Measurements from ENCODE around the gene LACTBL1.

Gene LACTBL1

GRCh38 chr1:23019863-23020625, 47.4 kb upstream of the LACTBL1 start:
- peak overlapping the region; percentile 91 for H3K4me2 ChIP-seq (ENCODE audit: low read depth, low read length, poor library complexity, severe bottlenecking)
- H3F3A ChIP-seq (ENCODE audit: insufficient read depth): peaks cover 6% of the 10 kb centered on the region; the same call in 1 of the 2 replicates
- peaks cover 52% of the 10 kb centered on the region for H3K79me2 ChIP-seq (ENCODE audit: insufficient read depth, low read length)
- no peaks in the 10 kb centered on the region for H3K9me3 ChIP-seq (ENCODE audit: insufficient read depth, low read length)
- peaks cover 14% of the 10 kb centered on the region for H3K36me3 ChIP-seq (ENCODE audit: low read length)
- H2AFZ ChIP-seq (ENCODE audit: low read depth, low read length, severe bottlenecking): peak overlapping the region; percentile 67
- peaks cover 14% of the 10 kb centered on the region for H4K20me1 ChIP-seq (ENCODE audit: low read depth, low read length)
- no peaks in the 10 kb centered on the region for H3K27me3 ChIP-seq (ENCODE audit: low read length)
- TF ChIP-seq CTCF (IDR thresholded peaks at IDR 0.05; ENCODE audit: insufficient read depth, low read length, poor library complexity, severe bottlenecking) (no peak), EZH2phosphoT487 (conservative IDR thresholded peaks at IDR 0.05; ENCODE audit: low read length) (no peak)
- H3K9me2 ChIP-seq (replicated peaks; ENCODE audit: insufficient read depth, low read length): no peaks in the 10 kb centered on the region
- H3K4me3 ChIP-seq (ENCODE audit: insufficient read depth, low read length, poor library complexity, severe bottlenecking): peak overlapping the region; percentile 70
- peak overlapping the region; percentile 50 for H3K27ac ChIP-seq (ENCODE audit: low read depth, low read length)
- H3K9ac ChIP-seq (ENCODE audit: low read length): peak overlapping the region; percentile 81

- Histone ChIP-seq H3K9me3 (ENCODE audit: insufficient read depth, low read length) (no peaks in the 10 kb centered on the region), H3K9me2 (replicated peaks; ENCODE audit: insufficient read depth, low read length) (no peaks in the 10 kb centered on the region), H3K79me2 (ENCODE audit: insufficient read depth, low read length) (peaks cover 44% of the 10 kb centered on the region)
Measured at GRCh38 chr1:23019094-23019862, 46.6 kb upstream of the LACTBL1 start, which contains the start of gene KDM1A. Gene KDM1A (plus strand): TSS chr1:23019468. CDS start chr1:23019597, 129 bp downstream.

GRCh38 chr1:23018661-23019093, 46.0 kb upstream of the LACTBL1 start:
- Histone ChIP-seq H3K9me2 (replicated peaks; ENCODE audit: insufficient read depth, low read length) (no peaks in the 10 kb centered on the region), H3K4me3 (ENCODE audit: insufficient read depth, low read length, poor library complexity, severe bottlenecking) (peak overlapping the region; percentile 70), H3F3A (ENCODE audit: insufficient read depth) (peaks cover 6% of the 10 kb centered on the region; the same call in 1 of the 2 replicates), H3K27me3 (ENCODE audit: low read length) (no peaks in the 10 kb centered on the region), H3K79me2 (ENCODE audit: insufficient read depth, low read length) (peaks cover 38% of the 10 kb centered on the region), H3K9me3 (ENCODE audit: insufficient read depth, low read length) (no peaks in the 10 kb centered on the region), H3K4me2 (ENCODE audit: low read depth, low read length, poor library complexity, severe bottlenecking) (peak overlapping the region; percentile 91), H3K27ac (ENCODE audit: low read depth, low read length) (no peak overlapping the region), H3K9ac (ENCODE audit: low read length) (peak overlapping the region; percentile 81), H2AFZ (ENCODE audit: low read depth, low read length, severe bottlenecking) (peak overlapping the region; percentile 86), H4K20me1 (ENCODE audit: low read depth, low read length) (peaks cover 7% of the 10 kb centered on the region), H3K36me3 (ENCODE audit: low read length) (peaks cover 14% of the 10 kb centered on the region)
- no peak for TF ChIP-seq CTCF (IDR thresholded peaks at IDR 0.05; ENCODE audit: insufficient read depth, low read length, poor library complexity, severe bottlenecking)

More at GRCh38 chr1:23019094-23019862, 46.6 kb upstream of the LACTBL1 start, which contains the start of gene KDM1A:
- H3K27ac ChIP-seq (ENCODE audit: low read depth, low read length): peak within 1 kb of the TSS; percentile 50
- peaks cover 10% of the 10 kb centered on the region for H4K20me1 ChIP-seq (ENCODE audit: low read depth, low read length)
- peak within 1 kb of the TSS; percentile 81 for H3K9ac ChIP-seq (ENCODE audit: low read length)
- H3K4me3 ChIP-seq (ENCODE audit: insufficient read depth, low read length, poor library complexity, severe bottlenecking): peak within 1 kb of the TSS; percentile 70
- peak within 1 kb of the TSS; percentile 91 for H3K4me2 ChIP-seq (ENCODE audit: low read depth, low read length, poor library complexity, severe bottlenecking)
- peak within 1 kb of the TSS; percentile 86 for H2AFZ ChIP-seq (ENCODE audit: low read depth, low read length, severe bottlenecking)
- TF ChIP-seq EZH2phosphoT487 (conservative IDR thresholded peaks at IDR 0.05; ENCODE audit: low read length): no peak
- peak; percentile 10 for TF ChIP-seq CTCF (IDR thresholded peaks at IDR 0.05; ENCODE audit: insufficient read depth, low read length, poor library complexity, severe bottlenecking)
- H3K36me3 ChIP-seq (ENCODE audit: low read length): peaks cover 14% of the 10 kb centered on the region
- H3F3A ChIP-seq (ENCODE audit: insufficient read depth): peaks cover 6% of the 10 kb centered on the region; the same call in 1 of the 2 replicates
- H3K27me3 ChIP-seq (ENCODE audit: low read length): no peaks in the 10 kb centered on the region

Measured in SU-DHL-6 (cell line).